Mucosa of descending colon (tissue), 3 donors: ENCODE measurements around the gene CALML3. TPM values are rescaled to one million over a fixed set of nuclear protein-coding genes. Genes with fewer than 3 reads are reported as not detected.

Source experiments
- ATAC-seq: fragments of 200-7000 bp; cut with Tn5 transposase; one replicate; pipeline ENCODE4 v1.9.1; 2020; ENCODE audit warnings: mild to moderate bottlenecking, moderate library complexity
- DNase-seq, 3 donors: peaks; one replicate each; pipeline ENCODE4 v3.0.0-alpha.2; 2020
- H3K36me3 ChIP-seq: fragments of 200-600 bp; one replicate; pipeline ENCODE4 v1.8.0; 2021; ENCODE audit warnings: low read depth, mild to moderate bottlenecking
- H3K4me1 ChIP-seq: fragments of 200-600 bp; one replicate; pipeline ENCODE4 v1.8.0; 2021; ENCODE audit warnings: low read depth, mild to moderate bottlenecking
- H3K4me3 ChIP-seq: fragments of 200-600 bp; one replicate; pipeline ENCODE4 v1.8.0; 2021; ENCODE audit warnings: mild to moderate bottlenecking
- H3K9me3 ChIP-seq: fragments of 200-600 bp; one replicate; pipeline ENCODE4 v1.8.0; 2021; ENCODE audit warnings: mild to moderate bottlenecking
- intact Hi-C, 2 donors: fragments of 100-400 bp; cut with DNase I in 1 of 2; cut with micrococcal nuclease in 1 of 2; formaldehyde crosslinking; loops; one replicate each; pipeline versions ENCODE4 v1.11.0 to v1.11.1; 2022; cut with DNase I, micrococcal nuclease
- total RNA-seq, 3 donors: library from RNA; stranded (reverse); fragmentation: NEBNext Ultra II Directional in 2 of 3; extraction: Animal tissue kit (Norgen Biotek cat#: 25700) in 2 of 3; gene quantifications; one replicate each; pipeline versions ENCODE4 v1.2.1 to v1.2.4, GENCODE V29; 2021 to 2023
- TF ChIP-seq, protein P1 (sequence below): fragments of 200-600 bp; IDR thresholded peaks from one replicate; pipeline ENCODE4 v1.8.0; 2022; ENCODE audit warnings: antibody characterized with exemption, mild to moderate bottlenecking
- donor health status: DM: no; HTN: no; CAD: no; lungs with moderate emphysema.
- donor health status: DM: no; HTN: no; CAD: no.
- donor health status: DM: no; HTN: yes; CAD: no.

Gene CALML3
- total RNA-seq, 3 donors from 2014 or later, result 0.09 to 0.17 TPM; not detected in 1

DNA sequence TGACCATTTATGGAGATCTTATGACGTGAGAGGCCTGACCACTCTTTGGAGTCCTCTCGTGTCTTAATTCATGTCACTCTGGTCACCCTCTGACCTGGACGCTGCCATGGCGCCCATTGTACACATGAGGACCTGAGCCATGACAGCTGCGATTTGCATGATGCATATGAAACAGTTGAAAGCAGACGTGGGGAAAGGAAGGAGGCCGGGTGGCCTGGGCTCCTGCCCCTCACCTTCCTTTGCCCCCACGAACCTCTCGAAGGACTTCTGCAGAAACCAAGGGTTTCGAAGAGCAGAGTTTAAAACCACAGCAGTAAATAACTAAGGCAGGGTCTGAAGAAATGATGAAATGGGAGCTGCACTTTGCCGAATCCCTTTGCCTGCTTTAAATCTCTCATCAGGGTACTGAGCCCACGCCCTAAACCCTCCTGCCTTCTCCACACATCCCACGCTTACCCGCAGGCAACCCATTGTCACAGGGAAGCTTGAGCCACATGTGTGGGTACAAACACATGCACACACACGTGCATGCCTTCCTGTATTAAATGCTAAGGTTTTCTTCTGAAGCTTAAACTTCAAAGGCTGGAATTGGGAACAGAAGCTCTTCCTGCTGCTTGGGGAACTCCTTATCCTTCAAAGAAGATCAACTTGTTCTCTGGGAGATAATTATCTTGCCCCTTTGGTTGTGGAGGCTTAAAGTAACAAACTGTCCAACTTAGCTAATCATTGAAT, 11.7 kb upstream of the CALML3 start:
- TF ChIP-seq, protein P1, sequence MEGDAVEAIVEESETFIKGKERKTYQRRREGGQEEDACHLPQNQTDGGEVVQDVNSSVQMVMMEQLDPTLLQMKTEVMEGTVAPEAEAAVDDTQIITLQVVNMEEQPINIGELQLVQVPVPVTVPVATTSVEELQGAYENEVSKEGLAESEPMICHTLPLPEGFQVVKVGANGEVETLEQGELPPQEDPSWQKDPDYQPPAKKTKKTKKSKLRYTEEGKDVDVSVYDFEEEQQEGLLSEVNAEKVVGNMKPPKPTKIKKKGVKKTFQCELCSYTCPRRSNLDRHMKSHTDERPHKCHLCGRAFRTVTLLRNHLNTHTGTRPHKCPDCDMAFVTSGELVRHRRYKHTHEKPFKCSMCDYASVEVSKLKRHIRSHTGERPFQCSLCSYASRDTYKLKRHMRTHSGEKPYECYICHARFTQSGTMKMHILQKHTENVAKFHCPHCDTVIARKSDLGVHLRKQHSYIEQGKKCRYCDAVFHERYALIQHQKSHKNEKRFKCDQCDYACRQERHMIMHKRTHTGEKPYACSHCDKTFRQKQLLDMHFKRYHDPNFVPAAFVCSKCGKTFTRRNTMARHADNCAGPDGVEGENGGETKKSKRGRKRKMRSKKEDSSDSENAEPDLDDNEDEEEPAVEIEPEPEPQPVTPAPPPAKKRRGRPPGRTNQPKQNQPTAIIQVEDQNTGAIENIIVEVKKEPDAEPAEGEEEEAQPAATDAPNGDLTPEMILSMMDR, result no peak
- no peaks in the 10 kb centered on the region for H3K36me3 ChIP-seq
- DNase-seq, result peak in 1 of 3 donors; percentile 9
- peaks cover 14% of the 10 kb centered on the region for H3K4me1 ChIP-seq
- H3K9me3 ChIP-seq, result no peaks in the 10 kb centered on the region
- intact Hi-C loops, result no loop called here
- no peak for ATAC-seq
- no peak overlapping the region for H3K4me3 ChIP-seq

DNA sequence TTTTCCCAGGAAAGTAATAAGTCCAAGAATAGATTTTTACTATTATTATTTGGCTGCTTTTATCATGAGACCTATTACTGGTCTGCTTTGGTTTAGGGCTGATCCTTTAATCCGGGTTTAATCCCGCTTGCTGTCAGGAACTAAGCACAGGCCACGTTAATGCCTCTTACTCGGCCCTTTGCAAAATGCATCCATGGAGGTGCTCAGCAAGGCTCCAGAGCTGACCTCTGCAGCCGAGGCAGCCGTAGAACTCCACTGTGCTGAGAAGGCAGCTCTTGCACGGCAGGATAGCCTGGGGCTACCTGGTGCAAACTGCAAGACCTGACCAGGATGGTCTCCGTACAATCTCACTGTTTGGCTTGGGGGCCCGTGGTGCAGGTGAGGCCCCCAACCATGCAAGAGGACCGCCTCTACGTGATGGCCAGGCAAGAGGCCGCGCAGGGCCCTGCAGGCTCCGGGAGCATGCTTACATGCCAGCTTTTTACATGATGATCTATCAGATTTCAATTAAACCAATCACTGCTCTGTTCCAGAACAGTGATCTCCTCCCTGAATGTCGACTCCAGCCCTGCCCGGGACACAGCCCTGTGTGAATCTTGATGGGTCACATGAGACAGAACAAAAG, 10.4 kb upstream of the CALML3 start:
- intact Hi-C loops, result no loop called here
- DNase-seq (peak in 1 of 3 donors; percentile 17), ATAC-seq (no peak)
- TF ChIP-seq, protein P1, result no peak
- Histone ChIP-seq H3K9me3 (no peaks in the 10 kb centered on the region), H3K36me3 (no peaks in the 10 kb centered on the region), H3K4me1 (peaks cover 18% of the 10 kb centered on the region), H3K4me3 (no peak overlapping the region)

DNA sequence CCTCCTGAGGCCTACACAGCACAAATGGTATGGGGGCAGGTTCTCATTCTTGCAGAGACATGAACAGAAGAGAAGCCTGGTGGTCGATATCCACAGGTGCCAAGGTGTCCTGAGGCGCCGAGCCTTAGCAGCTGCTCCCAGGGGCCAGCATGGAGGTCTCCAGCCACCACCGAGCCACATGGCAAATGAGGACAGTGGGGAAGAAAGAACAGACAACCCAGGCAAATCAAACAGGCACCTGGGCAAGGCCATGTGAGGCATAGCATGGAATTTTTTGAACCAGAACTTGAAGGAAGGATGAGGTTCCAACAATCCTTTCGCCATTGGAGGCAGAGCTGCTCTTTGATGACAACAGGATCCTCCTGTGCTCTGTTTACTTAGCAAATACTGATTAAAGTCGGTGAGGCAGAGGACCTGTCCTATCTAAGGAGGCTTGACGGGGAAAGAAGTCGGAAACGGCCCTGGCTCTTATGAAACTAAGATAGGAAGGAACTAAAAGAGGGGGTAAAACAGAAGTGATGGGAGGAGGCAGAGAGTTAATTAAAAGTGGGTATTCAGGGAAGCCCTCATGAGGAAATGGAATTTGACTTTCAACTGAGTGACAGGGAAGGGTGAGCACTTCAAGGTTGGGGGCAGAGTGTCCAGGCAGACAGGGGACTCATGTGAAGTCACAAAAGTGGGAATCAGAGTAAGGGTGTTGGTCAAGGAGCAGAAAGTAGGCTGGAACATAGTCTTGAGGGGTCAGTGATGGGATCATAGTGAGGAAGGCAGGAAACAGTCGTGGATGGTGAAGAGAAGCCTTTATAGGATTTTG, 8.6 kb upstream of the CALML3 start:
- Histone ChIP-seq H3K36me3 (no peaks in the 10 kb centered on the region), H3K4me1 (peaks cover 18% of the 10 kb centered on the region), H3K4me3 (no peak overlapping the region), H3K9me3 (no peaks in the 10 kb centered on the region)
- TF ChIP-seq, protein P1, result no peak
- intact Hi-C loops, result no loop called here
- peak in 1 of 3 donors; percentile 29 for DNase-seq
- peak; percentile 11 for ATAC-seq

DNA sequence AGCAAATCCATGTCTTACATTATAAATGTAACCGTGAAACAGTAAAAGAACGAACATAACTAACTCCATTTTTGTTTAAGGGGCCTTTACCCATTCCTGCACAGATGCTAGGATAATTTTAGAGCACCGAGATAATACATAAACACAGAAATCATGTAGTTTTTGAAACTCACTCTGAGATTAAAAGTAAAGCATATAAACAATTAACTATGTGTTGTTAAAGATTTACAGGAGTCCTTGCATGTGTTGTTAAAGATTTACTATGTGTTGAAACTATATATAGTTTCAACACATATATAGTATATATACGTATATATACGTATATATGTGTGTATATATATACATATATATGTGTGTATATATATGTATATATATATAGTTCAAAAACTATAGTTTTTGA, 7.2 kb upstream of the CALML3 start:
- Histone ChIP-seq H3K36me3 (no peaks in the 10 kb centered on the region), H3K4me3 (no peak overlapping the region), H3K4me1 (peaks cover 18% of the 10 kb centered on the region), H3K9me3 (no peaks in the 10 kb centered on the region)
- intact Hi-C loops, result no loop called here
- TF ChIP-seq, protein P1, result no peak
- DNase-seq (no peak), ATAC-seq (peak; percentile 42)

DNA sequence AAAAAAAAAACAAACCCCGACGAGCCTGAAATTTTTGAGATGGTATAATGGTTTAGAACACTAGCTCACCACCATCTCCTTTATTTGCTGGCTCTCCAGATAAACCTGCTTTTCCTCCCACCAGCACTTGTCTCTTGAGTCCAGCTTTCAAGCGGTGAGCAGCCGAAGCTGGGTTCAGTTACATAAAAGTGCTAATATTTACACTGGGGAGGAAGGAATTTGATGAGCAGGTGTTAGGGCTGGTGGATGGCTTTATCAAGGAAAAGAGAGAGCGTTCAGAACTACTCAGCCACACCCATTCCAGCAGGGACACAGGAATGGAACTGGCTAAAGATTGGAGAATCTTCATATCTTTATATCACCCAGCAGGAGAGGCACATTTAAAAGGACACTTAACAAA, 6.6 kb upstream of the CALML3 start:
- TF ChIP-seq, protein P1, result no peak
- ATAC-seq (peak; percentile 93), DNase-seq (peak in 2 of 3 donors; percentile 36 to 65)
- Histone ChIP-seq H3K9me3 (no peaks in the 10 kb centered on the region), H3K36me3 (no peaks in the 10 kb centered on the region), H3K4me1 (peaks cover 18% of the 10 kb centered on the region), H3K4me3 (no peak overlapping the region)
- intact Hi-C loops, result no loop called here
